GM12891 (cell line): ENCODE data around the gene TIAM1.

Experiments
- DNase-seq: peaks from one replicate; pipeline ENCODE4 v3.0.0; 2011; ENCODE audit warnings: low spot score; ENCODE audit not compliant: insufficient read length
- FAIRE-seq: peaks from 2 replicates; lab custom pipeline; 2011; peaks lifted over from hg19 to GRCh38; lab: Jason Lieb, UNC
- PAX5 ChIP-seq: IDR thresholded peaks from 2 replicates; pipeline ENCODE4 v1.6.1; 2011; ENCODE audit warnings: low read length, moderate library complexity, mild to moderate bottlenecking; ENCODE audit not compliant: insufficient read depth, severe bottlenecking
- POLR2A ChIP-seq: IDR thresholded peaks from 2 replicates; pipeline ENCODE4 v1.6.1; 2011; ENCODE audit warnings: low read depth, low read length, control low read depth
- POLR2AphosphoS5 ChIP-seq: IDR thresholded peaks from 2 replicates; pipeline ENCODE4 v1.6.1; 2011; ENCODE audit warnings: low read depth, low read length, control low read depth
- POU2F2 ChIP-seq: IDR thresholded peaks from 2 replicates; pipeline ENCODE4 v1.6.1; 2011; ENCODE audit warnings: low read depth, mild to moderate bottlenecking, control low read depth, low read length, moderate library complexity
- SPI1 ChIP-seq: IDR thresholded peaks from 2 replicates; pipeline ENCODE4 v1.6.1; 2011; ENCODE audit warnings: low read depth, low read length, control low read depth
- TAF1 ChIP-seq: IDR thresholded peaks from 2 replicates; pipeline ENCODE4 v1.6.1; 2011; ENCODE audit warnings: low read depth, low read length, control low read depth

Gene TIAM1

DNA sequence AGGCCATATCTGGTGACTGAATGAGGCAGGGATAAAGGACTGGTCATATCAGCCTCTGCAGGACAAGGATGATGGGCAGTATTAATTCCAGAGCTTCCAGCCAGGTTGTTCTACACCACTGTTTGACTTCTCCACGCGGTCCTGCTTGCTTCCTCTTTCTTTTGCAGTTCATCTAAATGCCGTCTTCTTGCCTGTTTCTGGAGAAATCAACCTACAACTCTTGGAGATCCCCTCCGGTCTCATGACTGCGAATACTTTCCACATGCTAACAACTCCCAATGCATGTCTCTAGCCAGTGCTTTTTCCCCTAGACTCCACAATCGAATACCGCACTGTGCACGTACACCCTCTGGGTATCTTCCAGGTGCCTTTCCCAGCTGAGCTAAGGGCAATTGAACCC, 14.1 kb upstream of the TIAM1 start:
- TF ChIP-seq POLR2A (no peak), POLR2AphosphoS5 (no peak), PAX5 (no peak), SPI1 (no peak), TAF1 (no peak), POU2F2 (no peak)
- no peak for FAIRE-seq
- DNase-seq, result no peak

DNA sequence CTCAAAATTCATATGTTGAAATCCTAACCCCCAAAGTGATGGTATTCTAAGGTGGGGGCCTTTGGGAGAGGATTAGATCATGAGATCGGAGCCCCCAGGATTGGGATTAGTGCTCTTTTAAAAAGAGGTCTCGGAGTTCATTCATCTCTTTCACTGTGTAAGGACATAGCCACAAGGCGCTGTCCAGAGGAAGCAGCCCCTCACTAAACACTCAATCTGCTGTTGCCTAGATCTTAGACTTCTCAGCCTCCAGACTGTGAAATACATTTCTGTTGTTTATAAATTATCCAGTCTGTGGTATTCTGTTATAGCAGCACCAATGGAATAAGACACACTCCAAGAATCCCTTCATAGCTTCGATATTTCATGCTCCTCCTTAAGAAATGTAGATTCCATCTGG, 12.4 kb upstream of the TIAM1 start:
- TF ChIP-seq SPI1, result no peak
- DNase-seq (no peak), FAIRE-seq (no peak)

DNA sequence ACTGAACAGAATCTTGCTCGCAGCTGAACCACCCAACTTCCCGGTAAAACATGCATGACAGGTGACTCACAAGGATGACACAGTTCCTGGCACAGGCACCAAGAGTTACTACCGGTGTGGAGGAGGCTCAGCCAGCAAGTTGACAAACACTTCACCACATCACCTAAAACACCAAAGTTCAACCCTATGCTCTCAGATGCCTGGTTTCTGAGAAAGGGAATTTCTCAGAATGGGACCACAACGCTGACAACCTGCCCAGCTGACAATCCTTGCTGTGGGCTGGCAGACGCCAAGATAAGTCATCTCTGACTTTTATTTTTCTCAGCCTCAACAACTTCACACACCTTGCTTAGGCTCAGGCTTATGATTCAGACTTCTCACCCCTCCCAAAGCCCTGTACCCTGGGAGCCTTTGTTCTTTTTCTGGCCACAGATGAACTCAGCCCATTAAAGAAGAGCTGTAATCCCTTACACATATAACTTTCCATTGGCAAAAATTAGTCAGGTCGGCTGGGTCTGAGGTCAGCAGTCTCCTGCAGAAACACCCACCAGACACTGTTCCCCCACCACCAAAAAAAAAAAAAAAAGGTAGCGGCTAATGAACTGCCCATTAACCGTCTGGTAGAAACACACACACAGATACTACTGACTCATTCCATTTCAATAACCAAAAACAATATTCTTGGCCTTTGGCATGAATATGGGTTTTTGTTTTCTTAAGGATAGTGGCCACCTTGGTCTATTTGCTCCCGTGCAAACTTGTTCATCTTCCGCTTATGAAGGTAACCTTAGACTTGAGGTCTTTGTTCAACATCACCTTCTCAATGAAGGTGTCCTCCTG, 10.8 kb upstream of the TIAM1 start:
- DNase-seq, result no peak
- TF ChIP-seq PAX5 (no peak), POLR2A (no peak), POLR2AphosphoS5 (no peak), TAF1 (no peak), SPI1 (no peak), POU2F2 (no peak)
- no peak for FAIRE-seq

DNA sequence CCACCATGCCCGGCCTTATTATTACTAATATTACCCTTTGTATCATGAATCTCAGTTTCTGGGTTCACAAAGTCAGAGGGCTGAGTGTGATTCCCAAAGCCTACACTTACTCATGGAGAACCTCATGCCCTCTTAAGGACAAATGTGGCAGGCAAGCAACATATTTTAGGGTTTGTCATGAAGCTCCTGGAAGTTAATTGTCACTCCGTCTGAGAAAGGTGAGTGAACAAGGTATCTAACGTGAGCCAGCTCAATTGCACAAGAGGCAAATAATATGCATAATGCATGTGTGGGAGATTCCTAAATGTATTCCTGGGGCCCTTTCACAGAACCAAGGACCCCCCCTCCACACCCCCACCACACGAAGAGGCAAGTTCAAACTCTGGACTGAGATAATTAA, 10.1 kb upstream of the TIAM1 start:
- DNase-seq (no peak), FAIRE-seq (no peak)
- no peak for TF ChIP-seq TAF1
- TF ChIP-seq POLR2AphosphoS5, result no peak
- no peak for TF ChIP-seq POU2F2
- TF ChIP-seq SPI1, result no peak
- no peak for TF ChIP-seq PAX5
- TF ChIP-seq POLR2A, result no peak

DNA sequence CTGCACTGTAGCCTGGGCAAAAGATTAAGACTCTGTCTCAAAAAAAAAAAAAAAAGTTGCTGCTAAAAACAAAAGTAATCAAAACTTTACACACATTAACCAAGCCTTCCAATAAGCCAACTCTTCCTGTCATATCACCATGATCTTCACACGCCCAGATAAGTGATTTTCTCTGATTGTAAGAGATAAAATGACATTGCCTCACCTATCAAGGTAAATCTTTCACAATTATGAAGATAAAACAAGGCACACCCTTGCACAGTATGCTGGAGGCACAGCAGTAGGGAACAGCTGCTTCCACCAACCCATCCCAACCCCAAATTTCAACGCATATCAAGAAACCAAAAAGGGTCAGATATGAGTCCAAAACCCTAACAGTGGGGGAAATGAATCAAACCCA, 8.8 kb upstream of the TIAM1 start:
- FAIRE-seq, result no peak
- TF ChIP-seq POLR2AphosphoS5, result no peak
- no peak for TF ChIP-seq POU2F2
- TF ChIP-seq TAF1, result no peak
- no peak for TF ChIP-seq POLR2A
- TF ChIP-seq SPI1, result no peak
- TF ChIP-seq PAX5, result no peak
- no peak for DNase-seq

DNA sequence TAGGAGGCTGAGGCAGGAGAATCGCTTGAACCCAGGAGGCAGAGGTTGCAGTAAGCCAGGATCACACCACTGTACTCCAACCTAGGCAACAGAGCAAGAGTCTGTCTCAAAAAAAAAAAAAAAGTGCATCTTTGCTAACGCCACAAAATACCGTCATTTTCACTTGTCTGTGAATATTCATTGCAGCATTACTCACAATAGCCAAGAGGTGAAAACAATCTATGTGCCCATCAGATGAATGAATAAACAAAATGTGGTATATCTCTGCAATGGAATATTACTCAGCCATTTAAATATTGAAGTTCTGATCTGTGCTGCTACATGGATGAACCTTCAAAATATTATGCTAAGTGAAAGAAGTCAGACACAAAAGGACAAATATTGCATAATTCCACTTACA, 7.9 kb upstream of the TIAM1 start:
- TF ChIP-seq POU2F2 (no peak), POLR2AphosphoS5 (no peak), TAF1 (no peak), PAX5 (no peak), SPI1 (no peak), POLR2A (no peak)

DNA sequence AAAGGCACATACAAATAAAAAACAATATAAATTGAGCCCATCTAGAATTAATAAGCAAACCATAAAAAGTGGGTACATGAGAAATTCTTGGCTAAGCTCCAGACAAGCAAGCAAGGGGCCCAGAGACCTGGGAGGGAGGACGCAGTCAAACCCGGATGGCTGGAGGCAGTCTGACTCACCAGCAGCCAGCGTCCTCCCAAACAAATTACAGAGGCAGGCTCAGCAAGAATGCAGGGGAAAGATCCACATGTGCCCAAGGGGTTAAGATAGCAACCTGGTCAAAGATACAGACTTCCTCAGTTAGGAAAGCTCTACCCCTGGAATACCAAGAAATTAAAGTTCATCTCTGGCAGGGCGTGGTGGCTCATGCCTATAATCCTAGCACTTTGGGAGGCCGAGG, 7.4 kb upstream of the TIAM1 start:
- no peak for TF ChIP-seq POU2F2
- no peak for TF ChIP-seq TAF1
- FAIRE-seq, result no peak
- no peak for DNase-seq

More for the DNA sequence above, 7.9 kb upstream of the TIAM1 start:
- FAIRE-seq, result no peak
- no peak for DNase-seq

DNA sequence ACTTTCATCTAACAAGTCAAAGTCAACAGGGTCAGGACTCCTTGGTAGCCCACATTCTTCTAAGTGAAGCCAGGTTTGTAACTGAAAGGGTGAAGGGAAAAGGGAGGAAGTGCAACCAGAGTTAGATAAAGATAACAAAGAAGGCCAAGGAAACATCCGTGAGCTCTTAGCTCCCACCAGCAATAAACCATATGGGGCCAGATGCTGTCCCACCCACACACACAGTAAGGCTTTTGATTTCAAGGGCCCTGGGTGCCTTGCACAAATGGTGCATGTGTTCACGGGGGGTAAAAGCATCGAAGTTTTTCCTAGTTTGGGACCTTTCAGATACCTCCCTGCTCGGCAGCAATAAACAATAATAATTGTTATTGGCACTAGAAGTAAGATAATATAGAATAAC, 5.1 kb upstream of the TIAM1 start:
- no peak for TF ChIP-seq POLR2AphosphoS5
- TF ChIP-seq POU2F2, result no peak
- TF ChIP-seq SPI1, result no peak
- no peak for TF ChIP-seq POLR2A
- TF ChIP-seq PAX5, result no peak
- no peak for TF ChIP-seq TAF1
- FAIRE-seq, result no peak
- DNase-seq, result no peak

DNA sequence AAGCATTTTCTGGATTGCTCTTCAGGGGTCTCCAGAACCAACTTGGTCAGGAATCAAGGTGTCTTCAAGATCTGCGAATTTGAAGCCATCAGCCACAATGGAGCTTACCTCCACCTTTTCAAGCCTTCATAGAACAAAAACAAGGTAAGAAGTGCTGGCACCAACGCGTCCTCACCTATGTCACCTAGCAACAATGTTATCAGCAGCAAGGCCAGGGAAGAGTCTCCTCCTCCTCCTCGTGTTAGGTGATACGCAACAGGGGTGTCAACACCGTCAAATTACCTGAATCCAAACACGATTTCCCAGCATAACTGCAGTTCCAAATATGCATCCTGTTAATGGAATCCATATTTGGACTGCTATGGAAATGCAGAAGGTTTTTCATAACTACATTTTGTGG, 4.1 kb upstream of the TIAM1 start:
- TF ChIP-seq SPI1, result no peak
- no peak for TF ChIP-seq TAF1
- no peak for TF ChIP-seq PAX5
- no peak for TF ChIP-seq POLR2AphosphoS5
- no peak for TF ChIP-seq POU2F2
- no peak for TF ChIP-seq POLR2A
- FAIRE-seq, result no peak
- no peak for DNase-seq

DNA sequence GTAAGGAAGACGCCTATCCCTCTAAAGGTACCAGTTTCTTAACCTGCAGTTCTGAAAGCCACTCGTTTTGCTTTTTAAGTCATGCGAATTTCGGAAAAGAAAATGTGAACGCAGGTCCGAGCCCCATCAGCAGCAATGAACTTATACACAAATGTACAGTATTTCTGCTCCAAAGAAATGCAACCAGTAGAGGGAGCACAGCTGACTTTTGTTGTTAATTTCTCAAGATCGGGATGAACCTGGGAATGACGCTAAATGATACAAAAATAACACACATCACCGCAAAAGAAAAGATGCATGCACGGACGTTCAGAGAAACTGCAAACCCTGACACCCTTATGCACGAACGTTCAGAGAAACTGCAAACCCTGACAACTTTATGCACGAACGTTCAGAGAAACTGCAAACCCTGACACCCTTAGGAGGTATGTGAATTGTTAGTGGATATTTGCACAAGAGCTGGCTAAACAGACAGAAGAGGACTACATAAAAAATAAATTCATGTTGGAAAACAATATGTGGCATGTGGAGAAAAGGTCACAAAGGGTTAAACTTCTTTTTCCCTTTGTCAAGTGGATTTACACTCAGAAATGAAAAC, 3.5 kb upstream of the TIAM1 start:
- TF ChIP-seq PAX5, result no peak
- TF ChIP-seq SPI1, result no peak
- TF ChIP-seq POU2F2, result no peak
- TF ChIP-seq TAF1, result no peak
- TF ChIP-seq POLR2AphosphoS5, result no peak
- no peak for TF ChIP-seq POLR2A
- no peak for FAIRE-seq
- DNase-seq, result no peak
